MM.1S (cell line): Measurements from ENCODE around the gene LRMDA.

Experiments
- DNase-seq: peaks from one replicate; pipeline ENCODE4 v3.0.0-alpha.2; 2015
- H2AFZ ChIP-seq: fragments of 300-600 bp; sonication (generic); 2 replicates; pipeline ENCODE4 v1.6.0; 2016; ENCODE audit warnings: antibody characterized with exemption, low read length
- H3F3A ChIP-seq: fragments of 300-600 bp; sonication (generic); 2 replicates; pipeline ENCODE4 v1.6.1; 2016; ENCODE audit warnings: mild to moderate bottlenecking, antibody characterized with exemption, low read length, moderate library complexity, mixed read lengths; ENCODE audit not compliant: insufficient read depth
- H3K27ac ChIP-seq: fragments of 300-600 bp; sonication (generic); 2 replicates; pipeline ENCODE4 v1.5.1; 2016; ENCODE audit warnings: mild to moderate bottlenecking, low read length
- H3K27me3 ChIP-seq: fragments of 300-600 bp; sonication (generic); replicated peaks from 2 replicates; pipeline ENCODE4 v1.6.0; 2016; ENCODE audit warnings: low read length; ENCODE audit not compliant: insufficient read depth
- H3K36me3 ChIP-seq: fragments of 300-600 bp; sonication (generic); replicated peaks from 2 replicates; pipeline ENCODE4 v1.6.1; 2016; ENCODE audit warnings: mild to moderate bottlenecking, low read length, mixed read lengths; ENCODE audit not compliant: insufficient read depth
- H3K4me1 ChIP-seq: fragments of 300-600 bp; sonication (generic); 2 replicates; pipeline ENCODE4 v1.6.1; 2016; ENCODE audit warnings: low read length, mixed read lengths
- H3K4me2 ChIP-seq: fragments of 300-600 bp; sonication (generic); 2 replicates; pipeline ENCODE4 v1.6.0; 2016; ENCODE audit warnings: low read depth, low read length
- H3K4me3 ChIP-seq: fragments of 300-600 bp; sonication (generic); 2 replicates; pipeline ENCODE4 v1.5.1; 2016; ENCODE audit warnings: low read length, mixed read lengths
- H3K79me2 ChIP-seq: fragments of 300-600 bp; sonication (generic); 2 replicates; pipeline ENCODE4 v1.6.1; 2016; ENCODE audit warnings: mixed run types, low read length, mixed read lengths
- H3K9ac ChIP-seq: fragments of 300-600 bp; sonication (generic); 2 replicates; pipeline ENCODE4 v1.6.1; 2016; ENCODE audit warnings: low read length, mixed read lengths
- H3K9me2 ChIP-seq: fragments of 300-600 bp; sonication (generic); replicated peaks from 2 replicates; pipeline ENCODE4 v1.6.1; 2016; ENCODE audit warnings: mild to moderate bottlenecking, low read length, mixed read lengths; ENCODE audit not compliant: insufficient read depth
- H3K9me3 ChIP-seq: fragments of 300-600 bp; sonication (generic); replicated peaks from 2 replicates; pipeline ENCODE4 v1.6.1; 2016; ENCODE audit warnings: mild to moderate bottlenecking, low read length, mixed read lengths; ENCODE audit not compliant: insufficient read depth
- H4K20me1 ChIP-seq: fragments of 300-600 bp; sonication (generic); 2 replicates; pipeline ENCODE4 v1.6.1; 2016; ENCODE audit warnings: mild to moderate bottlenecking, low read length, moderate library complexity, mixed read lengths; ENCODE audit not compliant: insufficient read depth
- CTCF ChIP-seq: fragments of 300-600 bp; sonication (generic); IDR thresholded peaks from 2 replicates; pipeline ENCODE4 v1.5.1; 2016; ENCODE audit warnings: antibody characterized with exemption, low read length, mixed read lengths
- EZH2 ChIP-seq: fragments of 300-600 bp; sonication (generic); optimal IDR thresholded peaks from 2 replicates; pipeline ENCODE3; 2017; ENCODE audit warnings: low read depth, mild to moderate bottlenecking, antibody characterized with exemption, low read length, mixed read lengths
- EZH2phosphoT487 ChIP-seq: fragments of 300-600 bp; sonication (generic); IDR thresholded peaks from 2 replicates; pipeline ENCODE4 v1.6.1; 2018; ENCODE audit warnings: antibody characterized with exemption, low read length

The LRMDA gene

GRCh38 chr10:75678527-75678926 lies 247.1 kb downstream of the LRMDA start:
- H3K9me3 ChIP-seq = no peaks in the 10 kb centered on the region
- no peak overlapping the region for H2AFZ ChIP-seq
- H3K4me2 ChIP-seq = no peak overlapping the region
- H3K9ac ChIP-seq = no peak overlapping the region
- no peak overlapping the region for H3K27ac ChIP-seq
- H3K27me3 ChIP-seq = no peaks in the 10 kb centered on the region
- H3K9me2 ChIP-seq = no peaks in the 10 kb centered on the region
- H3K79me2 ChIP-seq = no peaks in the 10 kb centered on the region
- no peaks in the 10 kb centered on the region for H3K4me1 ChIP-seq
- no peaks in the 10 kb centered on the region for H3F3A ChIP-seq
- H3K4me3 ChIP-seq = no peak overlapping the region
- H4K20me1 ChIP-seq = no peaks in the 10 kb centered on the region
- TF ChIP-seq EZH2phosphoT487 (no peak), CTCF (no peak), EZH2 (no peak)
- no peak for DNase-seq
- H3K36me3 ChIP-seq = no peaks in the 10 kb centered on the region

- Histone ChIP-seq H3K79me2 (no peaks in the 10 kb centered on the region), H3K27me3 (no peaks in the 10 kb centered on the region), H3K9me3 (no peaks in the 10 kb centered on the region), H4K20me1 (no peaks in the 10 kb centered on the region), H3K4me2 (no peak overlapping the region), H2AFZ (no peak overlapping the region), H3K4me1 (no peaks in the 10 kb centered on the region), H3F3A (no peaks in the 10 kb centered on the region), H3K27ac (no peak overlapping the region), H3K9ac (no peak overlapping the region), H3K4me3 (no peak overlapping the region), H3K36me3 (no peaks in the 10 kb centered on the region), H3K9me2 (no peaks in the 10 kb centered on the region)
- DNase-seq = no peak
- TF ChIP-seq CTCF = no peak
- no peak for TF ChIP-seq EZH2phosphoT487
- TF ChIP-seq EZH2 = no peak
Measured at GRCh38 chr10:75679536-75679935, 248.1 kb downstream of the LRMDA start.

GRCh38 chr10:75681334-75681733 lies 249.9 kb downstream of the LRMDA start:
- H3K9me2 ChIP-seq = no peaks in the 10 kb centered on the region
- no peaks in the 10 kb centered on the region for H4K20me1 ChIP-seq
- no peak overlapping the region for H3K27ac ChIP-seq
- TF ChIP-seq EZH2phosphoT487 = no peak
- no peak for DNase-seq
- no peaks in the 10 kb centered on the region for H3K79me2 ChIP-seq
- no peak overlapping the region for H2AFZ ChIP-seq
- H3F3A ChIP-seq = no peaks in the 10 kb centered on the region
- H3K4me2 ChIP-seq = no peak overlapping the region
- H3K9ac ChIP-seq = no peak overlapping the region
- no peaks in the 10 kb centered on the region for H3K9me3 ChIP-seq
- no peaks in the 10 kb centered on the region for H3K36me3 ChIP-seq
- no peaks in the 10 kb centered on the region for H3K4me1 ChIP-seq
- H3K27me3 ChIP-seq = no peaks in the 10 kb centered on the region
- no peak overlapping the region for H3K4me3 ChIP-seq

- no peak for DNase-seq
- no peak overlapping the region for H3K9ac ChIP-seq
Measured at GRCh38 chr10:75682649-75683557, 251.5 kb downstream of the LRMDA start.

More at GRCh38 chr10:75682649-75683557, 251.5 kb downstream of the LRMDA start:
- no peaks in the 10 kb centered on the region for H3F3A ChIP-seq
- no peak overlapping the region for H3K4me2 ChIP-seq
- no peaks in the 10 kb centered on the region for H3K9me2 ChIP-seq
- H3K9me3 ChIP-seq = no peaks in the 10 kb centered on the region
- H3K27ac ChIP-seq = no peak overlapping the region
- no peaks in the 10 kb centered on the region for H3K79me2 ChIP-seq
- H3K36me3 ChIP-seq = no peaks in the 10 kb centered on the region
- H2AFZ ChIP-seq = no peak overlapping the region
- TF ChIP-seq EZH2 (no peak), CTCF (no peak), EZH2phosphoT487 (no peak)
- H4K20me1 ChIP-seq = no peaks in the 10 kb centered on the region
- H3K27me3 ChIP-seq = no peaks in the 10 kb centered on the region
- H3K4me3 ChIP-seq = no peak overlapping the region
- no peaks in the 10 kb centered on the region for H3K4me1 ChIP-seq
